ENCODE data around the gene BMX. TPM values are rescaled to one million over a fixed set of nuclear protein-coding genes. Genes with fewer than 3 reads are reported as not detected.

The BMX gene
- total RNA-seq, 1 donor from 2014 or later: 2.0 TPM

DNA sequence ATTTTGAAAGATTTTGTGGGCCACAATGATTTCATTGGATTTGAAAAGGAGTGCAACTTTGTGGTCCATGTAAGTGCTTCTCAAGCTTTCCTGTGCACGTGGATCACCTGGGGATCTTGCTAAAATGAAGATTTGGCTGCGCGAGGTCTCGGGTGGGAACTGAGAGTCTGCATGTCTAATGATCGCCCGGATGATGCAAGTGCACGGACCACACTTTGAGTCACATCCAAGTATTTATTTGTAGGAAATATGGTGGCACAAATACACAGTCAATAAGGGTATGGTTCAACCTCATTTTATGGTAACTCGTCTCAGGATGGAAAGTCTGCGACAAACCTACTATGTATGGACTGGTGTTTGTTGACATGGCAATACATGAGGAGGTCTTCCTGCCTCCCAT lies 899 bp downstream of the BMX start:
- Histone ChIP-seq H3K27me3 (no peaks in the 10 kb centered on the region), H3K9me3 (no peaks in the 10 kb centered on the region), H3K4me1 (no peaks in the 10 kb centered on the region), H3K27ac (no peak overlapping the region), H3K4me3 (no peak overlapping the region), H3K36me3 (no peaks in the 10 kb centered on the region)
- no peak for DNase-seq (ENCODE audit: extremely low spot score in 2 of 2)
- intact Hi-C loops (cut with DNase I): loop anchor here (5.0 kb wide), 1 partner anchor 1086 kb away; no protein-coding TSS in a partner anchor
- TF ChIP-seq POLR2A (IDR thresholded peaks at IDR 0.05): no peak
- no peak for TF ChIP-seq POLR2AphosphoS5 (IDR thresholded peaks at IDR 0.05; ENCODE audit: insufficient read depth in 1 of 2, low read depth in 1 of 2)
- TF ChIP-seq, protein P1, sequence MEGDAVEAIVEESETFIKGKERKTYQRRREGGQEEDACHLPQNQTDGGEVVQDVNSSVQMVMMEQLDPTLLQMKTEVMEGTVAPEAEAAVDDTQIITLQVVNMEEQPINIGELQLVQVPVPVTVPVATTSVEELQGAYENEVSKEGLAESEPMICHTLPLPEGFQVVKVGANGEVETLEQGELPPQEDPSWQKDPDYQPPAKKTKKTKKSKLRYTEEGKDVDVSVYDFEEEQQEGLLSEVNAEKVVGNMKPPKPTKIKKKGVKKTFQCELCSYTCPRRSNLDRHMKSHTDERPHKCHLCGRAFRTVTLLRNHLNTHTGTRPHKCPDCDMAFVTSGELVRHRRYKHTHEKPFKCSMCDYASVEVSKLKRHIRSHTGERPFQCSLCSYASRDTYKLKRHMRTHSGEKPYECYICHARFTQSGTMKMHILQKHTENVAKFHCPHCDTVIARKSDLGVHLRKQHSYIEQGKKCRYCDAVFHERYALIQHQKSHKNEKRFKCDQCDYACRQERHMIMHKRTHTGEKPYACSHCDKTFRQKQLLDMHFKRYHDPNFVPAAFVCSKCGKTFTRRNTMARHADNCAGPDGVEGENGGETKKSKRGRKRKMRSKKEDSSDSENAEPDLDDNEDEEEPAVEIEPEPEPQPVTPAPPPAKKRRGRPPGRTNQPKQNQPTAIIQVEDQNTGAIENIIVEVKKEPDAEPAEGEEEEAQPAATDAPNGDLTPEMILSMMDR (IDR thresholded peaks at IDR 0.05): no peak

- TF ChIP-seq POLR2AphosphoS5 (IDR thresholded peaks at IDR 0.05; ENCODE audit: insufficient read depth in 1 of 2, low read depth in 1 of 2) (no peak), POLR2A (IDR thresholded peaks at IDR 0.05) (no peak)
- TF ChIP-seq, protein P1 (IDR thresholded peaks at IDR 0.05): no peak
- DNase-seq (ENCODE audit: extremely low spot score in 2 of 2): no peak
- Histone ChIP-seq H3K4me1 (no peaks in the 10 kb centered on the region), H3K4me3 (no peak overlapping the region), H3K27me3 (no peaks in the 10 kb centered on the region), H3K27ac (no peak overlapping the region), H3K9me3 (no peaks in the 10 kb centered on the region), H3K36me3 (no peaks in the 10 kb centered on the region)
- intact Hi-C loops (cut with DNase I): loop anchor here (5.0 kb wide), 1 partner anchor 1083 kb away; no protein-coding TSS in a partner anchor
These were observed 4.1 kb downstream of the BMX start for GRCh38 chrX:15504661-15505060.

DNA sequence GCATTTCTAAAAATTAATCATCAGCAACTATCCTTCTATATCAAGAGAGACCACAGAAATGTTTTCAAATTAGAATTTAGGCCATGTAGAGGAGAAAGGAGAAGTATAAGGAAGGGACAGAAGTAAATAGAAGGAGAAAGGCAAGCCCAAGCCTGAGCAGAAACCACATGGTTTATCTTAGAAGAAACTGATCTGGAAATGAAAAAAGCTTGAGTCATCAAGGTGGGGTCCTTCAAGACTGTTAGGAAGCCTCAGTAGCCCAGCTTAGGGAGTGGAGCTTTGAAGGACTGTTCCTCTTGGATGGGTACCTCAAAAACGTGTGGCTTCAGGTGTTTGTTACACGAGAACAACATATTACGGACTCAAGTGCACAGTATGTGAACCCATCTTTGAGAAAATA lies 4.5 kb downstream of the BMX start:
- Histone ChIP-seq H3K9me3 (no peaks in the 10 kb centered on the region), H3K4me3 (no peak overlapping the region), H3K36me3 (no peaks in the 10 kb centered on the region), H3K27me3 (no peaks in the 10 kb centered on the region), H3K27ac (no peak overlapping the region), H3K4me1 (no peaks in the 10 kb centered on the region)
- DNase-seq (ENCODE audit: extremely low spot score in 2 of 2): no peak
- TF ChIP-seq POLR2A (IDR thresholded peaks at IDR 0.05) (no peak), POLR2AphosphoS5 (IDR thresholded peaks at IDR 0.05; ENCODE audit: insufficient read depth in 1 of 2, low read depth in 1 of 2) (no peak)
- TF ChIP-seq, protein P1 (IDR thresholded peaks at IDR 0.05): no peak
- intact Hi-C loops (cut with DNase I): no loop called here

- no peak overlapping the region for H3K4me3 ChIP-seq
- no peaks in the 10 kb centered on the region for H3K36me3 ChIP-seq
- H3K9me3 ChIP-seq: no peaks in the 10 kb centered on the region
- no peaks in the 10 kb centered on the region for H3K27me3 ChIP-seq
- TF ChIP-seq, protein P1 (IDR thresholded peaks at IDR 0.05): no peak
- TF ChIP-seq POLR2A (IDR thresholded peaks at IDR 0.05): no peak
- no peak for TF ChIP-seq POLR2AphosphoS5 (IDR thresholded peaks at IDR 0.05; ENCODE audit: insufficient read depth in 1 of 2, low read depth in 1 of 2)
- no peaks in the 10 kb centered on the region for H3K4me1 ChIP-seq
- intact Hi-C loops (cut with DNase I): no loop called here
- H3K27ac ChIP-seq: no peak overlapping the region
- DNase-seq (ENCODE audit: extremely low spot score in 2 of 2): no peak
These were observed 6.4 kb downstream of the BMX start for GRCh38 chrX:15507005-15507404.

DNA sequence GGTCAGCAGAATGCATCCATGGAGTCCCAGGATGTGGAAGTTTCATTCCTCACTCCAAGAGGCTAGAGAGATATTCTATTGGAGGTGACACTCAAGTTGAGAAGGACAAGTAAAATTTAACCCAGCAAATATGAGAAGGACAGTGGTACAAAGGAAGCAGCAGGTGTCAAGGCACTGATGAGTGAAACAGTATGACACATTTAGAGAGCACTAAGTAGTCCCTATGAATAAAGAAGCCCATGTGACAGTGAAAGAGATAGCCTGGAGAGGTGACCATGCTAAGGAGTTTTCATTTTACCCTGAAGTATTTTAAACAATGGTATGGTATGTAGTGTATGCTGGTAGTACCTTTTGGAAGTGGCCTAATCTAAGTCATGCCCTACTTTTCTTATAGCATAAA lies 9.2 kb downstream of the BMX start:
- Histone ChIP-seq H3K36me3 (no peaks in the 10 kb centered on the region), H3K4me1 (no peaks in the 10 kb centered on the region), H3K4me3 (no peak overlapping the region), H3K27me3 (no peaks in the 10 kb centered on the region), H3K27ac (no peak overlapping the region), H3K9me3 (no peaks in the 10 kb centered on the region)
- TF ChIP-seq, protein P1 (IDR thresholded peaks at IDR 0.05): no peak
- TF ChIP-seq POLR2A (IDR thresholded peaks at IDR 0.05) (no peak), POLR2AphosphoS5 (IDR thresholded peaks at IDR 0.05; ENCODE audit: insufficient read depth in 1 of 2, low read depth in 1 of 2) (no peak)
- DNase-seq (ENCODE audit: extremely low spot score in 2 of 2): no peak
- intact Hi-C loops (cut with DNase I): no loop called here

Data from vagina (tissue), 2 donors.